Endothelial cell of umbilical vein (primary cell): ENCODE data around the gene THSD1.

ENCODE experiments used
- CTCF ChIP-seq, 2 donors: IDR thresholded peaks; 1 replicate in 1 of 2; 2 replicates in 1 of 2; pipeline ENCODE4 v1.5.1; 2011; ENCODE audit warnings: low read length in 2 of 2, mild to moderate bottlenecking in 2 of 2, moderate library complexity in 2 of 2, control low read depth in 1 of 2, inconsistent platforms in 1 of 2, low read depth in 1 of 2; ENCODE audit not compliant: insufficient read depth in 1 of 2; ENCODE audit errors: extremely low read depth in 1 of 2
- EZH2 ChIP-seq: IDR thresholded peaks from 2 replicates; pipeline ENCODE4 v1.6.1; 2012; ENCODE audit warnings: borderline replicate concordance, low read depth, mild to moderate bottlenecking, moderate library complexity, low read length, inconsistent platforms; ENCODE audit not compliant: severe bottlenecking
- JUN ChIP-seq: IDR thresholded peaks from 2 replicates; pipeline ENCODE4 v1.6.1; 2011; ENCODE audit warnings: borderline replicate concordance, low read depth; ENCODE audit not compliant: insufficient read length, insufficient read depth
- MAX ChIP-seq: IDR thresholded peaks from 2 replicates; pipeline ENCODE4 v1.6.1; 2011; ENCODE audit not compliant: insufficient read depth, insufficient read length
- MYC ChIP-seq: IDR thresholded peaks from one replicate; pipeline ENCODE4 v1.6.1; 2011; ENCODE audit warnings: mild to moderate bottlenecking, low read depth, low read length
- POLR2A ChIP-seq: IDR thresholded peaks from 2 replicates; pipeline ENCODE4 v1.6.1; 2012; ENCODE audit warnings: low read depth, mild to moderate bottlenecking, control low read depth, low read length
- POLR2AphosphoS5 ChIP-seq: IDR thresholded peaks from 2 replicates; pipeline ENCODE4 v1.6.1; 2012; ENCODE audit warnings: low read depth, mild to moderate bottlenecking, control low read depth, low read length, moderate library complexity; ENCODE audit not compliant: insufficient read depth

DNA sequence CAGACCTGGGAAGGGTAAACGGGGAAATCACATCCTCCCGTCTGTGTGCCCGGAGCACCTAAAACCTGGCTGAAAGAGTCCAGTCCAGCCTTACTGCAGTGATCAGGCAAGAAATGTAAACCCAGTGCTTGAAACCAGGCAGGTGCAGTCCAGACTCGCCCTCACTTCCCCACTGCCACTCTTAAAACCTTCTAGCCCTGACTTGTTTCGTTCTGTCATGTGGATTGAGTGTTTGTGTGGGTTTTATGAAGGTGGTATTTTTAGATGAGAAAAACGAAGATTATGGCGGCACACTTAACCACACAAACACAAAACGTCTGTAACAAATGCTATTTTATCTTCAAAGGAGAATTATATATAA, 48.5 kb upstream of the THSD1 start:
- TF ChIP-seq CTCF (IDR thresholded peaks at IDR 0.05; ENCODE audit: extremely low read depth in 1 of 2, insufficient read depth in 1 of 2, low read depth in 1 of 2, low read length in 2 of 2) (no peak), EZH2 (no peak), POLR2AphosphoS5 (no peak), POLR2A (no peak), MAX (no peak), MYC (no peak), JUN (no peak)
